Measurements from ENCODE around the gene PDE10A. TPM values are rescaled to one million over a fixed set of nuclear protein-coding genes. Genes with fewer than 3 reads are reported as not detected.
"Not testable (repeated sequence)": the region's sequence is repeated elsewhere in the genome, so short reads cannot be mapped to it uniquely, and the experiment has no call there.

Gene PDE10A
- total RNA-seq, 1 experiment from 2014 or later, result 3.1 TPM

DNA sequence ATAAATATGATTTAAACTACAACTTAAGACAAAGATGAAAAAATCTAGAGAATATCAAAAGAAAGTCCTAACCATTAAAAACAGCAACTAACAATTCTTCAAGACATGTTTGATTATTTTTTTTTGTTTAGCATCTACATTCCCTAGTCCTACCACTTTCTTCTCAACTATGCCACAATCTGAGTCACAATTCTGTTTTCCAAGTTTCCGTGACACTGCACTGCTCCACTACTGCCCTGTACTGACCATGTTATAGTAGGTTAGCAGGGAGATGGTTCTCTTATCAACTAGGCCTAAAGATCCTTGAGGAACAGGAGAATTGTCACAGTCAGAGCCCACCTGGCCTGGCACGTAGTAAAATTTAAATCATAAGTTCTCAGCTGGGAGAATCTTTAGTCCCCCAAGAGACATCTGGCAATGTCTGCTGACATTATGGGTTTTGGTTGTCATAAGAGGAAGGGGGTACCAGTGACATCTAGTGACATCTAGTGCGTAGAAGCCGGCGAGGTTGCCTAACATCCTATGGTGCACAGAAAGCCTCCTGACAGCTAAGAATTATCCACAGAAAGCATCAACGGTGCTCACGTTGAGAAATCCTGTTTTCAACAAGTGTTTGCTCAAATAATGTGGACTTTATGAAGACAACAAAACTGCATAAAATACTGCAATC, 100.5 kb downstream of the PDE10A start (continued):
- TF ChIP-seq ZNF396 (CRISPR knock-in tag; IDR thresholded peaks at IDR 0.05; ENCODE audit: borderline replicate concordance), result no peak

DNA sequence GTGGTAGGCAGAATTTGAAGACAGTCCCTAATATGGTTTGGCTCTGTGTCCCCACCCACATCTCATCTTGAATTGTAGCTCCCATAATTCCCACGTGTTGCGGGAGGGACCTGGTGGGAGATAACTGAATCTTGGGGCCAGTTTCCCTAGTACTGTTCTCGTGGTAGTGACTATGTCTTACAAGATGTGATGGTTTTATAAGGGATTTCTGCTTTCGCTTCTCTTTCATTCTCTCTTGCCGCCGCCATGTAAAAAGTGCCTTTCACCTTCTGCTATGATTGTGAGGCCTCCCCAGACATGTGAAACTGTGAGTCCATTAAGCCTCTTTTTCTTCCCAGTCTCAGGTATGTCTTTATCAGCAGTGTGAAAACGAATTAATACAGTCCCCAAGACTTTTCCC, 103.4 kb downstream of the PDE10A start:
- H3K27me3 Mint-ChIP-seq (ENCODE audit: low read depth), result no peaks in the 10 kb centered on the region

DNA sequence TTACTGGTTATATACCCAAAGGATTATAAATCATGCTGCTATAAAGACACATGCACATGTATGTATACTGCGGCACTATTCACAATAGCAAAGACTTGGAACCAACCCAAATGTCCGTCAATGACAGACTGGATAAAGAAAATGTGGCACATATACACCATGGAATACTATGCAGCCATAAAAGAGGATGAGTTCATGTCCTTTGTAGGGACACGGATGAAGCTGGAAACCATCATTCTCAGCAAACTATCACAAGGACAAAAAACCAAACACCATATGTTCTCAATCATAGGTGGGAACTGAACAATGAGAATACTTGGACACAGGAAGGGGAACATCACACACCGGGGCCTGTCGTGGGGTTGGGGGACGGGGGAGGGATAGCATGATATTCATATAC, 104.9 kb downstream of the PDE10A start:
- H3K27me3 Mint-ChIP-seq (ENCODE audit: low read depth); H3K36me3 Mint-ChIP-seq; H3K27ac Mint-ChIP-seq; ATAC-seq; POLR2A ChIA-PET; DNase-seq (ENCODE audit: low spot score); CTCF ChIA-PET; H3K4me3 Mint-ChIP-seq: not testable (repeated sequence)
- H3K4me1 Mint-ChIP-seq, result peaks cover 11% of the 10 kb centered on the region
- peaks cover 25% of the 10 kb centered on the region for H3K9me3 Mint-ChIP-seq

More for the DNA sequence above, 103.4 kb downstream of the PDE10A start:
- peaks cover 20% of the 10 kb centered on the region for H3K9me3 Mint-ChIP-seq
- H3K4me3 Mint-ChIP-seq, result no peak overlapping the region
- ChIA-PET POLR2A (no interaction called here), CTCF (no interaction called here)
- no peaks in the 10 kb centered on the region for H3K4me1 Mint-ChIP-seq
- no peak overlapping the region for H3K27ac Mint-ChIP-seq
- DNase-seq (ENCODE audit: low spot score) (no peak), ATAC-seq (no peak)
- peaks cover 9% of the 10 kb centered on the region for H3K36me3 Mint-ChIP-seq
- TF ChIP-seq NFE2L1 (CRISPR knock-in tag; IDR thresholded peaks at IDR 0.05), result no peak
- TF ChIP-seq CREB1 (CRISPR knock-in tag; IDR thresholded peaks at IDR 0.05), result no peak
- no peak for TF ChIP-seq SOX15 (CRISPR knock-in tag; IDR thresholded peaks at IDR 0.05)
- no peak for TF ChIP-seq ETV6 (CRISPR knock-in tag; IDR thresholded peaks at IDR 0.05)
- no peak for TF ChIP-seq JUN (CRISPR knock-in tag; IDR thresholded peaks at IDR 0.05)
- no peak for TF ChIP-seq MYBL2 (CRISPR knock-in tag; IDR thresholded peaks at IDR 0.05)

DNA sequence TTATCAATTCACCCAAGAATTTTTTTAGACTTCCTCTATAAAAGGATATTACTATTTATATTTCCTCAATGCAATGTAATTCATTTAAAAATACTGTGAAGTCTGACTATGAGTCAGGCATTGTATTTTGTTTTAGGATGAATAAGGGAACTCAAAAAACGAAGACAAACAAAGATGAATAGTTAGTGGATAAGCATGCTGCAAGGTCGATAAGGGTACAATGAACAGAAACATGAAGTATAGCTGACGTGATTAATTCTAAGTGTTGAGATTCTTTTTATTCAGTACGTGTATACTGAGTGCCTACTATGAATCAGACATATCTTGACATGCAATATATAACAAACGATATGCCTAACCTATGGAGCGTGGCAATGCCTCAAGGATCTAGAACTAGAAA, 105.4 kb downstream of the PDE10A start:
- POLR2A ChIA-PET, result no interaction called here
- ATAC-seq (no peak), DNase-seq (ENCODE audit: low spot score) (no peak)
- Mint-ChIP-seq H3K36me3 (peaks cover 9% of the 10 kb centered on the region), H3K9me3 (peaks cover 25% of the 10 kb centered on the region), H3K27ac (no peak overlapping the region), H3K4me1 (peaks cover 15% of the 10 kb centered on the region), H3K27me3 (ENCODE audit: low read depth) (no peaks in the 10 kb centered on the region), H3K4me3 (no peak overlapping the region)
- TF ChIP-seq, protein P1, sequence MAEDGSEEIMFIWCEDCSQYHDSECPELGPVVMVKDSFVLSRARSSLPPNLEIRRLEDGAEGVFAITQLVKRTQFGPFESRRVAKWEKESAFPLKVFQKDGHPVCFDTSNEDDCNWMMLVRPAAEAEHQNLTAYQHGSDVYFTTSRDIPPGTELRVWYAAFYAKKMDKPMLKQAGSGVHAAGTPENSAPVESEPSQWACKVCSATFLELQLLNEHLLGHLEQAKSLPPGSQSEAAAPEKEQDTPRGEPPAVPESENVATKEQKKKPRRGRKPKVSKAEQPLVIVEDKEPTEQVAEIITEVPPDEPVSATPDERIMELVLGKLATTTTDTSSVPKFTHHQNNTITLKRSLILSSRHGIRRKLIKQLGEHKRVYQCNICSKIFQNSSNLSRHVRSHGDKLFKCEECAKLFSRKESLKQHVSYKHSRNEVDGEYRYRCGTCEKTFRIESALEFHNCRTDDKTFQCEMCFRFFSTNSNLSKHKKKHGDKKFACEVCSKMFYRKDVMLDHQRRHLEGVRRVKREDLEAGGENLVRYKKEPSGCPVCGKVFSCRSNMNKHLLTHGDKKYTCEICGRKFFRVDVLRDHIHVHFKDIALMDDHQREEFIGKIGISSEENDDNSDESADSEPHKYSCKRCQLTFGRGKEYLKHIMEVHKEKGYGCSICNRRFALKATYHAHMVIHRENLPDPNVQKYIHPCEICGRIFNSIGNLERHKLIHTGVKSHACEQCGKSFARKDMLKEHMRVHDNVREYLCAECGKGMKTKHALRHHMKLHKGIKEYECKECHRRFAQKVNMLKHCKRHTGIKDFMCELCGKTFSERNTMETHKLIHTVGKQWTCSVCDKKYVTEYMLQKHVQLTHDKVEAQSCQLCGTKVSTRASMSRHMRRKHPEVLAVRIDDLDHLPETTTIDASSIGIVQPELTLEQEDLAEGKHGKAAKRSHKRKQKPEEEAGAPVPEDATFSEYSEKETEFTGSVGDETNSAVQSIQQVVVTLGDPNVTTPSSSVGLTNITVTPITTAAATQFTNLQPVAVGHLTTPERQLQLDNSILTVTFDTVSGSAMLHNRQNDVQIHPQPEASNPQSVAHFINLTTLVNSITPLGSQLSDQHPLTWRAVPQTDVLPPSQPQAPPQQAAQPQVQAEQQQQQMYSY (CRISPR knock-in tag; IDR thresholded peaks at IDR 0.05), result no peak
- TF ChIP-seq NFATC4 (CRISPR knock-in tag; IDR thresholded peaks at IDR 0.05), result no peak
- CTCF ChIA-PET, result no interaction called here

DNA sequence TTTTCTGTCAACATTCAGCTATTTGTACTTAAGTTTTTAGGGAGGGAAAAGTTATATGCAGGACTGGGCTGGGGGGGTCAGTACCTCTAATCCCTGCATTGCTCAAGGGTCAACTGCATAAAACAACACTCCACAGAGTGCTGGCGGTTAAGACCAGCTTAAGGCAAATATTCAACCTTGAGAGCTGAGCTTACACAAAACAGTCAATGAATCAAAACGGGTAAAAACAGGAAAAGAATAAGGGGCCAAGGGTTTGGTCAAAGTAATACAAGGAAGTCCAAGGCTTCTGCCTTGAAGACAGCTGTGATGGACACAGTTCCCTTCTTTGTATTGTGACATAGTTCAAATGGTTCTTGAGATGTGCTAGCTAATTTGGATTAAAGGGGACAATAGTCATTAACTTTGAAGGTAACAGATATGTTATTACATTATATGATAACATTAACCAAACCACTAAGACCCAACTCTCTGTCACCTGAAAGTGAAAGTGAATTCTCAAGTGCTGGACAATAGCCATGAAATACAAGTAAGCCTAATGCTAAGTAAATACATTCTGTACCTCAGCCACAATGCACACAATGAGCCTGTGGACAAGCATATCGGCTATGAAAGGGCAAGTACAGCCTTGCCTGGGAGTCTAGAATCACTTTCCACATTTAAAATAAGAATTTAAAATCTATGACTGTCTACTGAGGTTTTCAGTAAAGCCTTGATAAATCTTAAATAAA, 106.8 kb downstream of the PDE10A start:
- H3K36me3 Mint-ChIP-seq, result peaks cover 9% of the 10 kb centered on the region
- ChIA-PET CTCF (no interaction called here), POLR2A (no interaction called here)
- H3K9me3 Mint-ChIP-seq, result peaks cover 24% of the 10 kb centered on the region
- DNase-seq (ENCODE audit: low spot score) (no peak), ATAC-seq (no peak)
- H3K27me3 Mint-ChIP-seq (ENCODE audit: low read depth), result no peaks in the 10 kb centered on the region
- no peak overlapping the region for H3K27ac Mint-ChIP-seq
- peaks cover 25% of the 10 kb centered on the region for H3K4me1 Mint-ChIP-seq
- no peak overlapping the region for H3K4me3 Mint-ChIP-seq
- TF ChIP-seq, protein P2, sequence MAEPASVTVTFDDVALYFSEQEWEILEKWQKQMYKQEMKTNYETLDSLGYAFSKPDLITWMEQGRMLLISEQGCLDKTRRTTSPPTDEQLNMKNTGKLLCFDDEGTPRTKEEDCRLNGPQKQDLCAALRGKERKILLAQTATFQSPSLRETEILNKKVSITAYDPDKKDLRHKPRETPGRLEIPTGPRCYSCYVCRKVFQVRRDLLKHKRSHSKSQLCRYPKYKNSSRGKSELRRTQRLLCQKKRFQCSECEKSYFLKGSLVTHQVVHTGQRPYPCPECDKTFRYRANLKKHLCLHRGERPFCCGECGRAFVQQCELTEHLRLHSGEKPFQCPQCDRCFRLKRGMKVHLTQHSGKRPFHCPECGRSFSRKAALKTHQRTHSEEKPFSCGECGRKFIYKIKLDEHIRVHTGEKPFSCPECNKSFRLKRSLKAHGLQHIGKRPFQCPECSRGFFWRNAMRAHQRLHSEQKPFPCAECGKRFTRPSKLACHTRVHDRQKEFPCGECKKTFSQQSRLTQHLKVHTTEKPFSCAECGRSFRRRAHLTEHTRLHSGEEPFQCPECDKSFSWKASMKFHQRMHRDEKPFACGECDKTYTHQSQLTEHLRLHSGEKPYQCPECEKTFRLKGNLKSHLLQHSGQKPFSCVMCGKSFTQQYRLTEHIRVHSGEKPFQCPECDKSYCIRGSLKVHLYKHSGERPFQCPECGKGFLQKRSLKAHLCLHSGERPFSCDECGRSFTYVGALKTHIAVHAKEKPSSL (CRISPR knock-in tag; conservative IDR thresholded peaks at IDR 0.05), result no peak
- no peak for TF ChIP-seq FOXK1 (CRISPR knock-in tag; IDR thresholded peaks at IDR 0.05)
- no peak for TF ChIP-seq NFYB (CRISPR knock-in tag; conservative IDR thresholded peaks at IDR 0.05; ENCODE audit: low read depth)
- TF ChIP-seq ZNF423 (CRISPR knock-in tag; IDR thresholded peaks at IDR 0.05), result no peak
- TF ChIP-seq, protein P3, sequence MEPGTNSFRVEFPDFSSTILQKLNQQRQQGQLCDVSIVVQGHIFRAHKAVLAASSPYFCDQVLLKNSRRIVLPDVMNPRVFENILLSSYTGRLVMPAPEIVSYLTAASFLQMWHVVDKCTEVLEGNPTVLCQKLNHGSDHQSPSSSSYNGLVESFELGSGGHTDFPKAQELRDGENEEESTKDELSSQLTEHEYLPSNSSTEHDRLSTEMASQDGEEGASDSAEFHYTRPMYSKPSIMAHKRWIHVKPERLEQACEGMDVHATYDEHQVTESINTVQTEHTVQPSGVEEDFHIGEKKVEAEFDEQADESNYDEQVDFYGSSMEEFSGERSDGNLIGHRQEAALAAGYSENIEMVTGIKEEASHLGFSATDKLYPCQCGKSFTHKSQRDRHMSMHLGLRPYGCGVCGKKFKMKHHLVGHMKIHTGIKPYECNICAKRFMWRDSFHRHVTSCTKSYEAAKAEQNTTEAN (CRISPR knock-in tag; IDR thresholded peaks at IDR 0.05), result no peak
- TF ChIP-seq SMAD4 (CRISPR knock-in tag; IDR thresholded peaks at IDR 0.05), result no peak
- TF ChIP-seq, protein P4, sequence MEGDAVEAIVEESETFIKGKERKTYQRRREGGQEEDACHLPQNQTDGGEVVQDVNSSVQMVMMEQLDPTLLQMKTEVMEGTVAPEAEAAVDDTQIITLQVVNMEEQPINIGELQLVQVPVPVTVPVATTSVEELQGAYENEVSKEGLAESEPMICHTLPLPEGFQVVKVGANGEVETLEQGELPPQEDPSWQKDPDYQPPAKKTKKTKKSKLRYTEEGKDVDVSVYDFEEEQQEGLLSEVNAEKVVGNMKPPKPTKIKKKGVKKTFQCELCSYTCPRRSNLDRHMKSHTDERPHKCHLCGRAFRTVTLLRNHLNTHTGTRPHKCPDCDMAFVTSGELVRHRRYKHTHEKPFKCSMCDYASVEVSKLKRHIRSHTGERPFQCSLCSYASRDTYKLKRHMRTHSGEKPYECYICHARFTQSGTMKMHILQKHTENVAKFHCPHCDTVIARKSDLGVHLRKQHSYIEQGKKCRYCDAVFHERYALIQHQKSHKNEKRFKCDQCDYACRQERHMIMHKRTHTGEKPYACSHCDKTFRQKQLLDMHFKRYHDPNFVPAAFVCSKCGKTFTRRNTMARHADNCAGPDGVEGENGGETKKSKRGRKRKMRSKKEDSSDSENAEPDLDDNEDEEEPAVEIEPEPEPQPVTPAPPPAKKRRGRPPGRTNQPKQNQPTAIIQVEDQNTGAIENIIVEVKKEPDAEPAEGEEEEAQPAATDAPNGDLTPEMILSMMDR (IDR thresholded peaks at IDR 0.05), result no peak
- TF ChIP-seq, protein P5, sequence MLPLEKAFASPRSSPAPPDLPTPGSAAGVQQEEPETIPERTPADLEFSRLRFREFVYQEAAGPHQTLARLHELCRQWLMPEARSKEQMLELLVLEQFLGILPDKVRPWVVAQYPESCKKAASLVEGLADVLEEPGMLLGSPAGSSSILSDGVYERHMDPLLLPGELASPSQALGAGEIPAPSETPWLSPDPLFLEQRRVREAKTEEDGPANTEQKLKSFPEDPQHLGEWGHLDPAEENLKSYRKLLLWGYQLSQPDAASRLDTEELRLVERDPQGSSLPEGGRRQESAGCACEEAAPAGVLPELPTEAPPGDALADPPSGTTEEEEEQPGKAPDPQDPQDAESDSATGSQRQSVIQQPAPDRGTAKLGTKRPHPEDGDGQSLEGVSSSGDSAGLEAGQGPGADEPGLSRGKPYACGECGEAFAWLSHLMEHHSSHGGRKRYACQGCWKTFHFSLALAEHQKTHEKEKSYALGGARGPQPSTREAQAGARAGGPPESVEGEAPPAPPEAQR (CRISPR knock-in tag; IDR thresholded peaks at IDR 0.05), result no peak
- no peak for TF ChIP-seq SOX15 (CRISPR knock-in tag; IDR thresholded peaks at IDR 0.05)

Measured in WTC11 (cell line).